ENCODE data around the gene ABHD16A.

The ABHD16A gene

GRCh38 chr6:31701666-31702404 is 1.3 kb downstream of the ABHD16A start:
- peak; percentile 3; the same call in 1 of the 3 replicates for ATAC-seq
- TF ChIP-seq CSRNP3 (CRISPR knock-in tag; IDR thresholded peaks at IDR 0.05) (no peak), PPARA (CRISPR knock-in tag; IDR thresholded peaks at IDR 0.05; ENCODE audit: borderline replicate concordance) (no peak), CSDC2 (CRISPR knock-in tag; IDR thresholded peaks at IDR 0.05) (no peak)

GRCh38 chr6:31700740-31701401 is 2.3 kb downstream of the ABHD16A start:
- TF ChIP-seq SNAI2 (CRISPR knock-in tag; IDR thresholded peaks at IDR 0.05) (no peak), RARB (CRISPR knock-in tag; IDR thresholded peaks at IDR 0.05) (no peak), TSHZ2 (CRISPR knock-in tag; IDR thresholded peaks at IDR 0.05) (no peak), CSRNP3 (CRISPR knock-in tag; IDR thresholded peaks at IDR 0.05) (no peak), CSDC2 (CRISPR knock-in tag; IDR thresholded peaks at IDR 0.05) (no peak), GLIS3 (CRISPR knock-in tag; IDR thresholded peaks at IDR 0.05) (no peak), TCF4 (CRISPR knock-in tag; IDR thresholded peaks at IDR 0.05; ENCODE audit: borderline replicate concordance) (no peak), CREB5 (CRISPR knock-in tag; IDR thresholded peaks at IDR 0.05; ENCODE audit: low read depth) (no peak), PATZ1 (CRISPR knock-in tag; IDR thresholded peaks at IDR 0.05; ENCODE audit: borderline replicate concordance) (no peak), ESRRG (CRISPR knock-in tag; IDR thresholded peaks at IDR 0.05) (no peak), ZNF565 (CRISPR knock-in tag; conservative IDR thresholded peaks at IDR 0.05; ENCODE audit: low read depth) (no peak), OSR1 (CRISPR knock-in tag; IDR thresholded peaks at IDR 0.05) (no peak), ZFP3 (CRISPR knock-in tag; IDR thresholded peaks at IDR 0.05) (no peak), ARNTL (CRISPR knock-in tag; IDR thresholded peaks at IDR 0.05; ENCODE audit: borderline replicate concordance, low read depth) (no peak), ZNF8 (CRISPR knock-in tag; IDR thresholded peaks at IDR 0.05) (no peak), ISL1 (CRISPR knock-in tag; IDR thresholded peaks at IDR 0.05) (no peak), PPARA (CRISPR knock-in tag; IDR thresholded peaks at IDR 0.05; ENCODE audit: borderline replicate concordance) (no peak), POU6F1 (CRISPR knock-in tag; IDR thresholded peaks at IDR 0.05; ENCODE audit: borderline replicate concordance, low read depth) (no peak), ZFP30 (CRISPR knock-in tag; IDR thresholded peaks at IDR 0.05) (no peak), BACH2 (CRISPR knock-in tag; IDR thresholded peaks at IDR 0.05; ENCODE audit: borderline replicate concordance) (no peak)
- ATAC-seq: no peak
